Fibroblast of skin of right biceps (primary cell): ENCODE results near the gene DGKG.

Experiments
- DNase-seq: peaks from one replicate; pipeline ENCODE4 v3.0.0-alpha.2; 2013

DGKG gene

DNA sequence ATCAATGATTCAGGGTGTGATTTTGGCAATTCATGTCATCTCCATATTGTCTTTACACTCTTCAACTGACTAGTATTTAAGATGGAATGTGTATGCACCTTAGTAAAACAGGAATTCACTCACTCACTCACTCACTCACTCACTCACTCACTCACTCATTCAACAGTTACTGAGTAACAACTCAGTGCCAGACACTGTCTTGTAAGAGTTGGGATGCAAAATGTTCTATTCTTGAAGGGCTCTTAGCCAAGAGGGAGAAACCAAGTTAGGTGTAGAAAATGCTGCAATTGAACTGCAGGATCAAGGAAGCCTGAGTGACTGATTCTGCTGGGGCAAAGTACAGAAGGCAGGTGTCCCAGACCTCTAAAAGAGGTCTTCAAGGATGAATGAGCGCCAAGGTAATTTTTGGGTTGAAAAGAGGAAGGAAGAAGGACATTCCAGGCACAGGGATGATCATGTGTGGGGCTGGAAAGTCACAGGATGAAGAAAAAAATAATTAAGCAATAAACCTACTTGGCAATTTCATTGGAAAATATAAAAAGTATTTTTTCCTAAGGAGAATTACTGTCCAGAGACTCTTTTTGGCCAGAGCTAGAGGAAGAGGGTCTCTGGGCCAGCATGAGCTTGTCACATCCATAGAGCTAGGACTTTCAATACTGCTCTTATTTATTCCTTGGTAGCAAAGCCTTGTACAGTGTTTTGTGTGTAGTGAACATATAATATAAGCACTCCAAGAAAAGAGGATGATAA, 194.2 kb downstream of the DGKG start:
- DNase-seq = no peak

- DNase-seq = no peak
Observed at GRCh38 chr3:186166491-186167288, 195.3 kb downstream of the DGKG start.

- no peak for DNase-seq
Observed at GRCh38 chr3:186166036-186166435, 196.0 kb downstream of the DGKG start.

DNA sequence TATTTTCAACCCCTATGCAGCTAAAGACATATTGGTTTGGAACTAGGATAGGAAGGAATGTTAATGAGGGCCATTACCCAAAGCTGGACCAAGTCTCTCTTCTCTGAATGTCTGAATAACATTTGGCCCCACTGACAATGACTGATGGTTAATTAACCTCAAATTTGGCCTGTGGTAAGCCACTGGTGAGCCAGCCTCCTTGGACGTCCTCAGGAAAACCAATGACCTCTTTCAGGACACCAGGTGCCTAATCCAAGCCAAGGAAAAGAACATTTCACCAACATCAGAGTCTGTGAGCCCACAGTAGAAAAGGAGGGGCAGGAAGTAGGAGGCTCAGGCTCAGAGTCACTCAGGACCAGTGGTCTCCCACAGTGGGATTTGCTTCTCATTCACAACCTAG, 196.7 kb downstream of the DGKG start:
- no peak for DNase-seq

DNA sequence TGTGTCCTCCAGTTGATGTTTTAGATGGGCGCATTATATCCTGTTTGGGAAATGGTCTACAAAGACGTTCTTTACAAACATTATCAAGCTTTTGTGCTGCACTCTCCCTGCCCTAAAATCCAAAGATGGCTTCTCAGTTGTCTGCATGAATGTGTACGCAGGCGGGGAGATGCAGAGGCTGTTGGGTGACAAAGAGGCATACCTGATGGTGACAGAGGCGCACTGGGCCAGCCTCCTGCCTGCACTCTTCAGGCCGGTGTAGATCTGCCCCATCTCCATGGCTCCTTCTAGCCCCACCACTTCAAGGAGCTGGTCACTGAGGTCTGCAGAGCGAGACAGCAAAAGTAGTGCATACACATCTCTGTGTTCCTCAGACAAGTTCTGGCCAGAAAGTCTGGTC, 197.3 kb downstream of the DGKG start:
- DNase-seq = no peak

DNA sequence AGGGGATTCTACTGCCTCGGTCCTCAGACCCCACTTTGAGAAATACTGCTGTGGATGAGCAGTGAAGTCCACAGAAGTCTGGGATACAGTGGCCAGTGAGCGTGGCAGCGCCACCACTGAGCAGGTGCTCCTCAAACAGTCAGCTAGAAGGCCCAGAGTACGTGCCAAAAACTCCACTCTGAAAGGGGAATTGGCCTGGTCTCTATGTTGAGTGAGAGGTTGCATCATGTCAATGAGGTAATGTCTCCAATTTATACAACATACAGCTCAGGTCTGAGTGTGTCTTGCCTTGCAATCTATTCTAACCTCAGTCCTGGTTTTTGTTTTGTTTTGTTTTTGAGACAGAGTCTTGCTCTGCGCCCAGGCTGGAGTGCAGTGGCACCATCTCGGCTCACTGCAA, 199.8 kb downstream of the DGKG start:
- no peak for DNase-seq

GRCh38 chr3:186160691-186161243, 201.3 kb downstream of the DGKG start:
- no peak for DNase-seq

- DNase-seq = no peak
Observed at GRCh38 chr3:186154641-186155040, 207.4 kb downstream of the DGKG start.

GRCh38 chr3:186152889-186153292, 209.1 kb downstream of the DGKG start:
- DNase-seq = no peak

DNA sequence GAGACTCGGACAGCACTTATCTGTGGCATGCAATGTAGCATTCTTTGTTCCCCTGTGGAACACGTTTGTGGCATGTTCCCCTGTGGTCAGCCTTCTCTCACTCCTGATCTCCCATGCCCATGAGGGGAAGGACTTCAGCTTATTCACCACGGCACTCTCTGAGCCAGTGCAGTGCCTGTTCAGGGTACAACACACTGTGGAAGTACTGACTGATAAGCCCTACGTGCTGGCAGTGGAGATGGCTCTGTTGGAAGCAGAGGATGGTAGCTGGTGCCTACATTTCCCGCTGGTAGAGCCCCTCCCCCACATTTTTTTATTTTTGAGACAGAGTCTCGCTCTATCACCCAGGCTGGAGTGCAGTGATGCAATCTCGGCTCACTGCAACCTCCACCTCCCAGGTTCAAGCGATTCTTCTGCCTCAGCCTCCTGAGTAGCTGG, 209.7 kb downstream of the DGKG start:
- no peak for DNase-seq

- DNase-seq = no peak
Observed at GRCh38 chr3:186151077-186151971, 210.7 kb downstream of the DGKG start.

- no peak for DNase-seq
Observed at GRCh38 chr3:186150041-186150830, 211.8 kb downstream of the DGKG start.

DNA sequence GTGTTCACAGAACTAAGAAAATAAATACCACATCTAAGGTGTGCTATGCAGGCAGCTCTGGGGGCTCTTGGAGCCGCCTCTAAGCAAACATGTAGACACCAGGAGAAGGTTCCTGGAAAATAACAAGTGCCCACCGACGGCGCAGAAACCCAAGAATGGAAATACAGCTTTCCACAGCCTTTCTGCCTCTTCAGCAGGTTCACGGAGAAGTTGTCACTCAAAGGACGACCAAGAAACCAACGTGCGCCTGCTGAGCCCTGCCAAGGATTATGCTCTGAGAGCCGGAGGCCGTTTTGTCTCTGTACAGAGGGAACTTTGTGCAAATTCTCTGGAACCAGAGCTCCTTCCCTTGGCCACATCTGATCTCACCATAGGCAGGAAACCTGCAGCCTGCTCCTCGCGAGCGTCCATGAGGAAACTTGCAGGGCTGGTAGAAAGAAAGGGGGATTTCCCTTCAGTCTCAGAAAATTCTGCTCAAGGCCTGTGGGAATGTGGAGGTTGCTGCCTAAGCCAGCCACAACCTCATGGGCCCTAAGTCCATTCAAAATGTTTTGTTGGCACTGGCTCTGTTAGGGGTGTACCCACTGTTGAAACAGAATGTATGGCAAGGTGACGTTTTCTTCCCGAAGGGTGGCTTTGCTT, 212.6 kb downstream of the DGKG start:
- DNase-seq = no peak

- DNase-seq = no peak
Observed at GRCh38 chr3:186144257-186144656, 217.8 kb downstream of the DGKG start.

DNA sequence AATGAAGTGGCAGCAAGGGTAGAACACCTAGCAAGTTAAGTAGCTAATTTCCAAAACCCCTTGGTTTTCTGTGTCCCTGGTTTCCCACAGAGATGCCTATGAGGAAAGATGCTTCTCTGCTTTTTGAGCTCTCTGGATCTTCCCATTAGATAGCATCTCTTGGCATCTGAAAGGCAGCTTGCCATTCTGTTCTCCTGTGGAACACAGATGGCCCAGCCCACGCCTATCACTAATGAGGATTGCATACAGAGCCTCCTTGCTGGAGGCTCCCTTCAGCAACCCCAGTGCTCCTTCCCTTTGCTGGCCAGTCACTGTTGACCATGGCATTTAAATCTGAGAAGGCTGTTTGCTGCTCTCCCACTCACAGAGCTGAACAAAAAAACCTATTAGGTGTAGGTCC, 218.8 kb downstream of the DGKG start:
- DNase-seq = no peak

DNA sequence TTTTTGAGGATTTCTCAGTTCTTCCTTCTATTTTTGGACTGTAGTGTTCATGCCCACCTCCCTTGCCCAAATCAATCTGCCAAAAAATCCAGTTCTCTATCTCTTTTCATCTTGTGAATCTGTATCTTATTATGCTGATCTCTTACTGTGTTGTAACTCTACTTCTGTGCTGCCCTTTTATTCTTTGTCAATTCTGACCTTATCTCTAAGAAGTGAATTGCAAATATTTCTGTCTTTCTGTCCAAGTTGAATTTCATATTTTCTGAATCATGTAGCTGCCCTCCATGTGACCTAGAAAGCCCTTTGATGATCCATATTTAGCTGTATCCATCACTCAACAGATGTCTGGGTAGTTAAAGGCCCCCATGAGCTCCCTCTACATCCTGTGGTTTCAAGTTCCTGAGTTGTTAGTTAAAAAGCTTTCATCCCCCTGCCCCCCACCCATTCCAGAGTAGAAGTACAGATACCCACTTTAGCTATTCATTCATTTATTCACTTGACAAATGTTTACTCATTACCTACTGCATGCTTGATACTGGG, 219.6 kb downstream of the DGKG start:
- DNase-seq = peak; percentile 73

DNA sequence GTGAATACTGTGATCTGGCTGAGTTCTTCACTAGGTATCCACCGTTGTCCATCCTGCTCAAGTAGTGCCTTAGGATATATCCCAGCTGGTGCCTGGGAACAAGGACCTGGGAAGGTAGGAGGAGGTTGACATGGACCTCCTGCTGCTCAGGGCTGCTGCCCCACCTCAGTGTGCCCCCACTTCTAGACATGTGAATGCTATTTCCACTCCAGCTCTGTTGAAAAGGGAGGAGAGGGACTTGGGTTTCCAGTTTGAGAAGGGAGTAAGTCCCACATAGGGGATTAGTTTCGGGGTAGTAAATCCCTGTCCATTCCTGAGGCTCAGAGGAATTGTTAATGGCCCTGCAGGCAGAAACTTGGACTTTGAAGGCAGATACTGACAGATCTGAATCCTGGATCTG, 220.2 kb downstream of the DGKG start:
- DNase-seq = no peak

- DNase-seq = no peak
Observed at GRCh38 chr3:186138272-186138981, 223.6 kb downstream of the DGKG start.

DNA sequence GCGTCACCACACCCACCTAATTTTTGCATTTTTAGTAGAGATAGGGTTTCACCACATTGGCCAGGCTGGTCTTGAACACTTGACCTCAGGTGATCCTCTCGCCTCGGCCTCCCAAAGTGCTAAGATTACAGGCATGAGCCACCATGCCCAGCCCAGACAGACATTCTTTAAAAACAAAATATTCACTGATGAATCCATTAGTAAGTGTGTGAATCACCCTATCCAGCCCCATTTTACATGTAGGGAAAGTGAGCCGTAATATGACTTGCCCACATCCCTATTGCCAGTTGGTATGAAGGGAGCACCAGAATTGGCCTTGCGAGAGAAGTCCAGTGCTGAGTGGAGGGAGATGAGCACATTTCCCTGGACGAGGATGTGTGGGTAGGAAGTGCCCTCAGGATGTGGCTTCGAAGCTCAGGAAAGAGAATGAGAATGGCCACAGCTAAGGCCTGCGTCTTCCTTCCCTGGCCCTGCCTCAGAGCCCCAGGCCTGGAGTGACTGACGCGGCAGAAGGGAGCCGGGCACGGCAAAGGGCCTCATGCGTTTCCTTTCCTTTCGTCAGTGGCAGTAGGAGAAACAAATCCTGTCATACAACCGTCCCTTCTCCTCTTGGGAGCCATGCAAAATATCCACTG, 224.9 kb downstream of the DGKG start:
- no peak for DNase-seq

DNA sequence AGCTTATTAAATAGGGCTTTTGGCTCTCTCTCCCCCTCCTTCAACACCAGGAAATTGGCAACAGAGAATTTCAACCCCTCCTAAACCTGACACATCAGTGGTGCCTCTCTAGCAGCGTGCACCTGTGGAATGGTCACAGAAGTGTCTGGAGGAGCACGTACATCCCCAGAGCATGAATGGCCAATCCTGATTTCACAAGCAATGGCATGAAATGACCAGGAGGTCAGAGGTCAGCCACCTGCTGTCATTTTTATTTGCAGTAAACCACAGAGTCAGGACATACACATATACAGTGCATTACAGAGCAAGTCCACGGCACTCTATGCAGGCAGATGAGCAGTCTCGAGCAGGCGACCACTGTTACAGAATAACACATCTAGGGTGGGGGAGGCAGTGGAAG, 228.1 kb downstream of the DGKG start:
- DNase-seq = no peak
